RWPE1 (cell line): ENCODE data around the gene SYTL3.

Experiments
- CTCF ChIA-PET: fragments of 350-600 bp; sonication (Branson Sonifier 250); formaldehyde crosslinking; extraction: SDS; loops from one replicate; lab custom pipeline; 2021; lab: Yijun Ruan, JAX
- POLR2A ChIA-PET: fragments of 400-600 bp; formaldehyde crosslinking; extraction: SDS; loops from one replicate; lab custom pipeline; 2020; ENCODE audit warnings: antibody characterized with exemption; ENCODE audit not compliant: low non-redundant PET; lab: Yijun Ruan, JAX
- DNase-seq: peaks from one replicate; pipeline ENCODE4 v3.0.0; 2012; ENCODE audit warnings: low spot score
- H3K27ac ChIP-seq: fragments of 450-650 bp; 2 replicates; pipeline ENCODE4 v1.5.1; 2017
- TF ChIP-seq, protein P1 (sequence below): fragments of 450-650 bp; conservative IDR thresholded peaks from 2 replicates; pipeline ENCODE4 v1.5.1; 2017; ENCODE audit warnings: low read depth, mild to moderate bottlenecking

The SYTL3 gene

GRCh38 chr6:158662954-158663624, 13.2 kb downstream of the SYTL3 start:
- no peak for DNase-seq
- ChIA-PET CTCF (interaction anchor here (0.6 to 1.5 kb wide), 2 partner anchors 28 to 449 kb away, joined by 4 to 6 read pairs; no protein-coding TSS in a partner anchor), POLR2A (no interaction called here)
- TF ChIP-seq, protein P1, sequence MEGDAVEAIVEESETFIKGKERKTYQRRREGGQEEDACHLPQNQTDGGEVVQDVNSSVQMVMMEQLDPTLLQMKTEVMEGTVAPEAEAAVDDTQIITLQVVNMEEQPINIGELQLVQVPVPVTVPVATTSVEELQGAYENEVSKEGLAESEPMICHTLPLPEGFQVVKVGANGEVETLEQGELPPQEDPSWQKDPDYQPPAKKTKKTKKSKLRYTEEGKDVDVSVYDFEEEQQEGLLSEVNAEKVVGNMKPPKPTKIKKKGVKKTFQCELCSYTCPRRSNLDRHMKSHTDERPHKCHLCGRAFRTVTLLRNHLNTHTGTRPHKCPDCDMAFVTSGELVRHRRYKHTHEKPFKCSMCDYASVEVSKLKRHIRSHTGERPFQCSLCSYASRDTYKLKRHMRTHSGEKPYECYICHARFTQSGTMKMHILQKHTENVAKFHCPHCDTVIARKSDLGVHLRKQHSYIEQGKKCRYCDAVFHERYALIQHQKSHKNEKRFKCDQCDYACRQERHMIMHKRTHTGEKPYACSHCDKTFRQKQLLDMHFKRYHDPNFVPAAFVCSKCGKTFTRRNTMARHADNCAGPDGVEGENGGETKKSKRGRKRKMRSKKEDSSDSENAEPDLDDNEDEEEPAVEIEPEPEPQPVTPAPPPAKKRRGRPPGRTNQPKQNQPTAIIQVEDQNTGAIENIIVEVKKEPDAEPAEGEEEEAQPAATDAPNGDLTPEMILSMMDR: no peak
- H3K27ac ChIP-seq: no peak overlapping the region

GRCh38 chr6:158663625-158664165, 13.8 kb downstream of the SYTL3 start:
- H3K27ac ChIP-seq: no peak overlapping the region
- ChIA-PET POLR2A (no interaction called here), CTCF (interaction anchor here (1.5 kb wide), 1 partner anchor 28 kb away, joined by 4 read pairs; no protein-coding TSS in a partner anchor)
- TF ChIP-seq, protein P1: no peak
- DNase-seq: no peak

GRCh38 chr6:158665332-158665731, 15.5 kb downstream of the SYTL3 start:
- POLR2A ChIA-PET: no interaction called here
- TF ChIP-seq, protein P1: no peak
- no peak overlapping the region for H3K27ac ChIP-seq
- DNase-seq: no peak
- CTCF ChIA-PET: no interaction called here

DNA sequence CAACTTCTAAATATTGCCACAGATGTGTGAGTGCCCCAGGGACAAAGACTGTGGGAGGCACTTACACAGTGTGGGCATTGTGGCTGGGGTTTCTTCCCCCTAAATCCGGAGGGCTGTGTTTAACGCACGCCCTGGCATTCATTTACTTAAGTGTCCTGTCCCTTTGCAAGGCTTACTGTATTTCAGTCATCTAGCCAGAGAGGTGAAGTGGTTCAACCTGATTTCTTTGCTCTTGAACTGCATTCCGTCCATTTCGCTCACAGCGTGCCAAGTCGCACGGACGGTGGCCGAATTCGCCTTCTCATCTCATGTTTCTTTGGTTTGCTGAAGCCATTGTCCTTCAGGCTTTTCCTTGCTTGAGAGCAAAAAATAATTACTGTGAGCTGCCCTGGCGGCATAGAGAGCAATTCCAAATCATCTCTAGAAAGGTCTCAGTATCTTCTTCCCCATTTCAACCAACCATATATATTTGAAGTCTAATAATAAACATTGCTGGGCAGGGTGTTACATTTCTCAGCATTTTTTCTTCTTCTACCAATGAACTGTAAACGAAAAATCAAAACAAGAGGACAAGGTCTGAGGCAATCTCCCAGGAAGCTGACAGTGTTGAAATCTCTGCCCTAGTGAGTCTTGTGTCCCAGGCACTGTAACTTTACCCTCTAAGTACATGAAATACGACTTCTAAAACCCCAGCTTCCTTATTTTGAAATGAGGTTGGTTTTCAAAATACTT, 16.9 kb downstream of the SYTL3 start:
- POLR2A ChIA-PET: no interaction called here
- DNase-seq: no peak
- CTCF ChIA-PET: interaction anchor here (0.6 to 1.4 kb wide), 2 partner anchors 25 to 265 kb away, joined by 5 to 7 read pairs; no protein-coding TSS in a partner anchor
- TF ChIP-seq, protein P1: no peak
- H3K27ac ChIP-seq: no peak overlapping the region

DNA sequence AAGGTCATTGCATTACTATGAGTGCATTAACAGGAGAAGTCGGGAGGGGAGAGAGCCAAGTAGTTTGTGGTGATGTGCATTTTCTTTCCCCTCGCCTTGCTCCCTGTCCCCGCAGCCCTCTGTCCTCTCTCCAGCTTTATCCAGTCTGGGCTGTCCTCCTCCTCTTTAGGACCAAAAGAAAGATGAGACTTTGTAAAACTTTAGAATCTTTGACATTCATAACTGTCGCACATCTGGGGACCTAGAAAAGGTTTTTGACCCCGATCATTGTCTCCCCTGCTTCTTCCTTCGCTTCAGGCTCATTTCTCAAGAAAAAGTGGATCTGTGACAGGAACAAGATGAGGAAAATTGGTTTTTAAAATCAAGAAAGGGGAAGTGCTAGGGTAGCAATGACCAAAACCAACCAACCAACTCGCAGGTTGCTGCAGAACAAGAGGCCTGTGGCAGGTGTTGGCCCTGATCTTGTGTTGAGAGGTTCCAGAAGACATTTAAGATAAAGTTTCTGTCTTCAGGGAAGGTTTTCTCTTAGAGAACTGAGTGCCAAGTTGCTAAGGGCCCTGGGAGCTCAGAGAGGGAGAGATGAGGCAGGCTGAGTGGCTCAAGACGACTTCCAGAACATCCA, 17.6 kb downstream of the SYTL3 start:
- TF ChIP-seq, protein P1: no peak
- DNase-seq: no peak
- no peak overlapping the region for H3K27ac ChIP-seq
- POLR2A ChIA-PET: no interaction called here
- CTCF ChIA-PET: interaction anchor here (1.4 kb wide), 1 partner anchor 24 kb away, joined by 7 read pairs; no protein-coding TSS in a partner anchor

DNA sequence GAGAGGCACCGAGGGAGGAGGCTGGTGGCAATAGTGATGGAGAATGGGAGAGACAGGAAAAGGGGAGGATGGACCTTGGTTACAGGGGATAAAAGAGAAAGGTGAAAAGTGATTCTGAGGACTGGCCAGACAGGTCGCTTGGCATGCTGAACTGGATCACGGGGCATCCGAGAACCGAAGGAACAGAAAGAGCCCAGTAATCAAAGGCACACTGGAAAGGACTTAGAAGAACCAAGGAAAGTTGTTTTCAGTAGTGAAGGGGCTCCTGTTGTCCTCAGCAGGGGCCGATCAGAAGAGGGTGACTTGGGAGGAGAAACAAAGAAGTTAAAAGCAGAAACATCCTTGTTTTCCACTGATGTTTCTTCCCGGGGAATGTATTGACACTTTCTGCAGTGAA, 18.9 kb downstream of the SYTL3 start:
- no peak for DNase-seq
- no peak overlapping the region for H3K27ac ChIP-seq
- ChIA-PET POLR2A (no interaction called here), CTCF (interaction anchor here (0.9 kb wide), 1 partner anchor 9 kb away, joined by 3 read pairs; no protein-coding TSS in a partner anchor)
- TF ChIP-seq, protein P1: no peak
